OCI-LY1 (cell line): ENCODE results near the gene UBA6.

Experiments
- H2AFZ ChIP-seq: fragments of 200-600 bp; sonication (generic), shearing (Covaris generic); 2 replicates; pipeline ENCODE4 v1.6.0; 2014; ENCODE audit warnings: antibody characterized with exemption, mild to moderate bottlenecking, low read length
- H3F3A ChIP-seq: fragments of 200-600 bp; sonication (generic), shearing (Covaris generic); 2 replicates; pipeline ENCODE4 v1.6.0; 2014; ENCODE audit warnings: mild to moderate bottlenecking, antibody characterized with exemption, low read length, moderate library complexity; ENCODE audit not compliant: insufficient read depth
- H3K27ac ChIP-seq: fragments of 200-600 bp; sonication (generic); 2 replicates; pipeline ENCODE4 v1.5.1; 2014; ENCODE audit warnings: low read length, mixed run types, mild to moderate bottlenecking, low read depth; ENCODE audit not compliant: poor library complexity, severe bottlenecking
- H3K27me3 ChIP-seq: fragments of 200-600 bp; sonication (generic); 2 replicates; pipeline ENCODE4 v1.6.0; 2014; ENCODE audit warnings: antibody characterized with exemption, mild to moderate bottlenecking, low read length, moderate library complexity; ENCODE audit not compliant: insufficient read depth
- H3K36me3 ChIP-seq: fragments of 200-600 bp; sonication (generic); 2 replicates; pipeline ENCODE4 v1.6.1; 2014; ENCODE audit warnings: mild to moderate bottlenecking, antibody characterized with exemption, low read length, moderate library complexity, mixed read lengths; ENCODE audit not compliant: insufficient read depth
- H3K4me1 ChIP-seq: fragments of 200-600 bp; sonication (generic); 2 replicates; pipeline ENCODE4 v1.5.1; 2014; ENCODE audit warnings: mild to moderate bottlenecking, low read length, moderate library complexity; ENCODE audit not compliant: insufficient read depth, severe bottlenecking
- H3K4me2 ChIP-seq: fragments of 200-600 bp; sonication (generic), shearing (Covaris generic); 2 replicates; pipeline ENCODE4 v1.6.1; 2014; ENCODE audit warnings: low read length
- H3K4me3 ChIP-seq: fragments of 200-600 bp; sonication (generic); 2 replicates; pipeline ENCODE4 v1.5.1; 2014; ENCODE audit warnings: low read length, low read depth, mild to moderate bottlenecking, mixed read lengths; ENCODE audit not compliant: poor library complexity, severe bottlenecking
- H3K79me2 ChIP-seq: fragments of 200-600 bp; shearing (Covaris generic); 2 replicates; pipeline ENCODE4 v1.6.1; 2016; ENCODE audit warnings: mixed run types, low read length, mixed read lengths; ENCODE audit not compliant: insufficient read depth
- H3K9ac ChIP-seq: fragments of 200-600 bp; sonication (generic), shearing (Covaris generic); 2 replicates; pipeline ENCODE4 v1.6.1; 2014; ENCODE audit warnings: mild to moderate bottlenecking, low read length, mixed read lengths
- H3K9me2 ChIP-seq: fragments of 200-600 bp; sonication (generic), shearing (Covaris generic); 2 replicates; pipeline ENCODE4 v1.6.1; 2014; ENCODE audit warnings: low read depth, mild to moderate bottlenecking, low read length, mixed read lengths
- H3K9me3 ChIP-seq: fragments of 200-600 bp; shearing (Covaris generic); 2 replicates; pipeline ENCODE4 v1.6.1; 2014; ENCODE audit warnings: low read length, mixed read lengths
- H4K20me1 ChIP-seq: fragments of 200-600 bp; sonication (generic), shearing (Covaris generic); 2 replicates; pipeline ENCODE4 v1.6.0; 2016; ENCODE audit warnings: mild to moderate bottlenecking, low read length; ENCODE audit not compliant: insufficient read depth
- EZH2 ChIP-seq: fragments of 200-600 bp; sonication (generic), shearing (Covaris generic); IDR thresholded peaks from 2 replicates; pipeline ENCODE4 v1.8.0; 2017; ENCODE audit warnings: borderline replicate concordance, mixed run types, mild to moderate bottlenecking, antibody characterized with exemption, low read length, moderate library complexity, mixed read lengths
- TF ChIP-seq, protein P1 (sequence below): fragments of 200-600 bp; sonication (generic), shearing (Covaris generic); IDR thresholded peaks from 2 replicates; pipeline ENCODE4 v1.5.1; 2017; ENCODE audit warnings: mild to moderate bottlenecking, antibody characterized with exemption, low read length, moderate library complexity, mixed read lengths

Gene UBA6

DNA sequence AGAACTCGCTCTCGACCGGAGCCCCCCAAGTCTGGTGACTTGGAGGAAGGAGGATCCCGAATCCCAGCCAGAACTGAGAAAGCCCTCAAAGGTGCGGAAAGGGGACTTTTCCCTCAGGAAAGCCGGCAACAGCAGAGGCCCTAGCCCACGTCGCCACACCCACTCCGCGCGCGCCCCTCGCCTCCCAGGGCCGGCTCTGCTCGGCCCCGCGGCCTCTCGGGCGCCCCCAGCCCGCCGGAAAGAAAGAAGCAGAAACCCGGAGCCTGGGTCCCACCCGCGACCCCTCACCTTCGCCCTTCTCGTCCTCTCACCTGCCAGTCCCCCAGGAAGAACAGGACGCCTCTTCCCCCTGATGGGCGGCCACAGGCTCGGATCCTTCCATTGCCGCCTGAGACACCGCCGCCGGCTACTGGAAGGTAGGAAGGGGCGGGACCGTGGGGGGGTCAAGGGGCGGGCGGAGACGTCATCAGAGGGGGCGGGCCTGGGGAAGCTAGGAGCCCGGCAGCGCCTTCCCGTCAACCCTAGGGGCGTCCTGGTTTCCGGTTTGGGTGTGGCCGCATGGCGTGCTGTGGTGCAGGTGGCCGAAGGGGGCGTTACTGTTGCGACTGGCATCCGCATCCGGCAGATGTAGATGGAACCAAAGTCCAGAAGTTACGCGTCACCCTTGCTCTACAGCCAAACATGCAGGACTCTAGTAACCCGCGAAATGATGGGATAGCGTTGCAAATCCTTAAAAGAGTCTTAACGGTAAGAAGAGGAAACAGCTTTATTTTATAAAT is at the start of gene UBA6:
Gene UBA6 (minus strand): TSS at position 418 of the 779 bp plus-strand sequence. CDS start 36 bp downstream, at position 382.
- Histone ChIP-seq H3F3A (0 out of 2 replicates have a peak, but pooled peaks cover 7% of the 10 kb centered on the region), H3K36me3 (peaks cover 25% of the 10 kb centered on the region), H3K9ac (peak within 1 kb of the TSS; percentile 88), H3K27me3 (no peaks in the 10 kb centered on the region), H4K20me1 (no peaks in the 10 kb centered on the region), H3K27ac (peak within 1 kb of the TSS; percentile 60), H3K9me3 (peaks cover 2% of the 10 kb centered on the region; the same call in 1 of the 2 replicates), H3K4me2 (peak within 1 kb of the TSS; percentile 87), H3K9me2 (no peaks in the 10 kb centered on the region), H3K4me3 (peak within 1 kb of the TSS; percentile 94), H3K4me1 (peaks cover 28% of the 10 kb centered on the region), H3K79me2 (peaks cover 70% of the 10 kb centered on the region), H2AFZ (peak within 1 kb of the TSS; percentile 68; the same call in 1 of the 2 replicates)
- TF ChIP-seq, protein P1, sequence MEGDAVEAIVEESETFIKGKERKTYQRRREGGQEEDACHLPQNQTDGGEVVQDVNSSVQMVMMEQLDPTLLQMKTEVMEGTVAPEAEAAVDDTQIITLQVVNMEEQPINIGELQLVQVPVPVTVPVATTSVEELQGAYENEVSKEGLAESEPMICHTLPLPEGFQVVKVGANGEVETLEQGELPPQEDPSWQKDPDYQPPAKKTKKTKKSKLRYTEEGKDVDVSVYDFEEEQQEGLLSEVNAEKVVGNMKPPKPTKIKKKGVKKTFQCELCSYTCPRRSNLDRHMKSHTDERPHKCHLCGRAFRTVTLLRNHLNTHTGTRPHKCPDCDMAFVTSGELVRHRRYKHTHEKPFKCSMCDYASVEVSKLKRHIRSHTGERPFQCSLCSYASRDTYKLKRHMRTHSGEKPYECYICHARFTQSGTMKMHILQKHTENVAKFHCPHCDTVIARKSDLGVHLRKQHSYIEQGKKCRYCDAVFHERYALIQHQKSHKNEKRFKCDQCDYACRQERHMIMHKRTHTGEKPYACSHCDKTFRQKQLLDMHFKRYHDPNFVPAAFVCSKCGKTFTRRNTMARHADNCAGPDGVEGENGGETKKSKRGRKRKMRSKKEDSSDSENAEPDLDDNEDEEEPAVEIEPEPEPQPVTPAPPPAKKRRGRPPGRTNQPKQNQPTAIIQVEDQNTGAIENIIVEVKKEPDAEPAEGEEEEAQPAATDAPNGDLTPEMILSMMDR, result peak; percentile 66
- TF ChIP-seq EZH2, result no peak

DNA sequence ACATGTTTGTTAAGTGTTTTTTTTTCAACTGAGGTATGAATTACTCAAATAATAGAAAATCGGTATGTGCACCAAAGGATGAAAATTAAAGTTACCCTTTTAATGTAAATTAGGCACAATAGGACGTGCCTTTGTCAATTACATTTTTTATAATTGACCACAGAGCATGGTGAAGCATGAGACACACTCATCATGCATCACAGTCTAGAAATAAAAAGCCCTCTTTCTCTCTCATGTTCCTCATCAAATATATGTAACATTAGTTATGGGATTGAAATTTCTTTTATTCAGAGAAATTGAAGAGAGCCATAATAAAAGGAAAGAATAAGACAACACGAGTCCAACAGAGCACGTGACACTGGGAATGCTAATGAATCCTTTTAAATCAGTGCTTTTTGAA is 49.7 kb upstream of the UBA6 start:
- Histone ChIP-seq H4K20me1 (no peaks in the 10 kb centered on the region), H3F3A (no peaks in the 10 kb centered on the region; the same call in 1 of the 2 replicates), H3K27ac (no peak overlapping the region), H3K4me2 (no peak overlapping the region), H2AFZ (no peak overlapping the region), H3K9me3 (no peaks in the 10 kb centered on the region), H3K4me1 (no peaks in the 10 kb centered on the region), H3K9ac (no peak overlapping the region), H3K4me3 (no peak overlapping the region), H3K27me3 (no peaks in the 10 kb centered on the region), H3K79me2 (no peaks in the 10 kb centered on the region), H3K9me2 (no peaks in the 10 kb centered on the region), H3K36me3 (no peaks in the 10 kb centered on the region)
- no peak for TF ChIP-seq EZH2
- TF ChIP-seq, protein P1, result no peak

DNA sequence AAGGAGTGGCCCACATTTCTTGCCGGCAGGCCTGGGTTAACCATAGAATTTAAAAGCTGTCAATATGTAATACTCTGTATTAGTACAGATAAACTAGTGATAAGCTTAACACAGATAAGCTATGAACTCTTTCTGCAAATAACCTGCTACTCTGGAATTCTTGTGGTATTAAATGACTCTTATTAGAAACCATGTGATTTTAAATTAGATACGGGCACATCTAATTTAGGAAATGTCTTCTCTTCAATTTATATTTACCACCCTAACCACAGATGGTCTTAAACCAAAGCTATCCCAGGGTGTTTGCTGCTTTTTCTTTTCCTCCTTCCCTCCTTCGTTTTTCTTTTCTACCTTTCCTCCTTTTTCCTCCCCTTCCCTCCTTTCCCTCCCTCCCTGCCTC is 48.3 kb upstream of the UBA6 start:
- Histone ChIP-seq H3F3A (no peaks in the 10 kb centered on the region; the same call in 1 of the 2 replicates), H3K9me2 (no peaks in the 10 kb centered on the region), H3K27ac (no peak overlapping the region), H3K4me2 (no peak overlapping the region), H3K9ac (no peak overlapping the region), H3K4me1 (no peaks in the 10 kb centered on the region), H4K20me1 (no peaks in the 10 kb centered on the region), H3K9me3 (no peaks in the 10 kb centered on the region), H3K4me3 (no peak overlapping the region), H3K79me2 (no peaks in the 10 kb centered on the region), H2AFZ (no peak overlapping the region), H3K36me3 (no peaks in the 10 kb centered on the region), H3K27me3 (no peaks in the 10 kb centered on the region)
- TF ChIP-seq, protein P1, result no peak
- no peak for TF ChIP-seq EZH2
